HCT116 (cell line): ENCODE results near the gene PCYT1B.

Experiments
- CBX3 ChIP-seq: IDR thresholded peaks from 2 replicates; pipeline ENCODE4 v1.6.1; 2012; ENCODE audit warnings: low read depth
- CEBPB ChIP-seq: IDR thresholded peaks from 2 replicates; pipeline ENCODE4 v1.6.1; 2012; ENCODE audit warnings: low read depth
- FOSL1 ChIP-seq: IDR thresholded peaks from 2 replicates; pipeline ENCODE4 v1.6.1; 2012; ENCODE audit warnings: low read depth
- JUND ChIP-seq: IDR thresholded peaks from 2 replicates; pipeline ENCODE4 v1.6.1; 2012
- POLR2A ChIP-seq: IDR thresholded peaks from 2 replicates; pipeline ENCODE4 v1.7.0; 2011; ENCODE audit warnings: borderline replicate concordance; ENCODE audit not compliant: insufficient read depth, insufficient read length; ENCODE audit errors: extremely low read depth
- POLR2AphosphoS5 ChIP-seq: IDR thresholded peaks from 2 replicates; pipeline ENCODE4 v1.6.1; 2011; ENCODE audit warnings: mild to moderate bottlenecking, low read depth, low read length, moderate library complexity
- RAD21 ChIP-seq: IDR thresholded peaks from 2 replicates; pipeline ENCODE4 v1.6.1; 2012; ENCODE audit warnings: low read depth, mild to moderate bottlenecking
- SIN3A ChIP-seq: IDR thresholded peaks from 2 replicates; pipeline ENCODE4 v1.6.1; 2012; ENCODE audit warnings: low read depth
- SP1 ChIP-seq: IDR thresholded peaks from 2 replicates; pipeline ENCODE4 v1.6.1; 2012; ENCODE audit warnings: low read depth
- TCF7L2 ChIP-seq: IDR thresholded peaks from 2 replicates; pipeline ENCODE4 v1.7.0; 2011; ENCODE audit warnings: borderline replicate concordance, inconsistent platforms; ENCODE audit not compliant: insufficient read depth, insufficient read length; ENCODE audit errors: extremely low read depth
- YY1 ChIP-seq: IDR thresholded peaks from 2 replicates; pipeline ENCODE4 v1.6.1; 2011; ENCODE audit warnings: low read length, low read depth, moderate library complexity, mild to moderate bottlenecking; ENCODE audit not compliant: insufficient replicate concordance; ENCODE audit errors: extremely low read depth
- TF ChIP-seq, protein P1 (sequence below), 3 experiments: fragments of 200-600 bp in 1 of 3; sonication (generic) in 1 of 3; IDR thresholded peaks in 2 of 3; conservative IDR thresholded peaks in 1 of 3; 2 replicates each; pipeline ENCODE4 v1.5.1; 2012 to 2017; ENCODE audit warnings: low read depth in 2 of 3, low read length in 2 of 3, antibody characterized with exemption in 1 of 3, borderline replicate concordance in 1 of 3, control low read depth in 1 of 3, mild to moderate bottlenecking in 1 of 3, mixed read lengths in 1 of 3, mixed run types in 1 of 3, moderate library complexity in 1 of 3; ENCODE audit not compliant: insufficient read depth in 1 of 3
- TF ChIP-seq, protein P2 (sequence below): IDR thresholded peaks from 2 replicates; pipeline ENCODE4 v1.6.1; 2011; ENCODE audit warnings: mild to moderate bottlenecking, low read length, moderate library complexity; ENCODE audit not compliant: insufficient replicate concordance; ENCODE audit errors: extremely low read depth
- TF ChIP-seq, protein P3 (sequence below): IDR thresholded peaks from 2 replicates; pipeline ENCODE4 v1.6.1; 2012; ENCODE audit warnings: low read depth

DNA sequence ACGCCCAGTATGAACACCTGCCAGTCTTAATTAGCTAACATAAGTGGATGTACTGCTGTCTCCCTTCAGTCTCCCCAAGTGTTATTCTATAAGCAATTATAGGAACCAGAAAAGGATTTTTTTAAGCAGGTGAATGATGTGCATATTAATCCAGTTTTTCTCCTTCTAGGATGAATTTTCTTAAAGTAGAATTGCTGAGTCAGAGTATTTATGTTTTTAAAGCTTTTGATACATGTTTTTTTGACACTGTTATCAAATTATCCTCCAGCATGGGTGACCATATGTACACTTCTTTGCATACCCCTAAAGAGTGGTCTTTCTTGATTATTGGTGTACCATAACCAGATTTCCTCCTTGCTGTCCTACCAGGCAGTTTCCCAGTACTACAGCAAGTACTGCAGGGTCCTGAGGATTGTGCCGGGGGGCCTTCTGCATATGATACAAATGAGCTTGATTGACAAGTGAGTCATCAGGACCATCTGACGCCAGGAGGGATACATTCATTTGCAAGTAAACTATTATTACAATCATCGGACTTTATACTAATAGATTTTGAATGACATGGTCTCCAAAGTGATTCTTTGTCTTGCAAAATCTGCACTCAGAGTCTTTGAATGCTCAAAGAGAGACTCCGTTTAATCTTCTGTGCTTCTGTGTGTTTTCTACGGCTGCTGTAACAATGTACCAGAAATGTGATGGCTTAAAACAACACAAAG is 10.7 kb upstream of the PCYT1B start:
- TF ChIP-seq SIN3A = no peak
- TF ChIP-seq, protein P1, sequence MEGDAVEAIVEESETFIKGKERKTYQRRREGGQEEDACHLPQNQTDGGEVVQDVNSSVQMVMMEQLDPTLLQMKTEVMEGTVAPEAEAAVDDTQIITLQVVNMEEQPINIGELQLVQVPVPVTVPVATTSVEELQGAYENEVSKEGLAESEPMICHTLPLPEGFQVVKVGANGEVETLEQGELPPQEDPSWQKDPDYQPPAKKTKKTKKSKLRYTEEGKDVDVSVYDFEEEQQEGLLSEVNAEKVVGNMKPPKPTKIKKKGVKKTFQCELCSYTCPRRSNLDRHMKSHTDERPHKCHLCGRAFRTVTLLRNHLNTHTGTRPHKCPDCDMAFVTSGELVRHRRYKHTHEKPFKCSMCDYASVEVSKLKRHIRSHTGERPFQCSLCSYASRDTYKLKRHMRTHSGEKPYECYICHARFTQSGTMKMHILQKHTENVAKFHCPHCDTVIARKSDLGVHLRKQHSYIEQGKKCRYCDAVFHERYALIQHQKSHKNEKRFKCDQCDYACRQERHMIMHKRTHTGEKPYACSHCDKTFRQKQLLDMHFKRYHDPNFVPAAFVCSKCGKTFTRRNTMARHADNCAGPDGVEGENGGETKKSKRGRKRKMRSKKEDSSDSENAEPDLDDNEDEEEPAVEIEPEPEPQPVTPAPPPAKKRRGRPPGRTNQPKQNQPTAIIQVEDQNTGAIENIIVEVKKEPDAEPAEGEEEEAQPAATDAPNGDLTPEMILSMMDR (IDR thresholded peaks at IDR 0.05 in 2 of 3, conservative IDR thresholded peaks at IDR 0.05 in 1 of 3; ENCODE audit: borderline replicate concordance in 1 of 3, insufficient read depth in 1 of 3, low read depth in 2 of 3, low read length in 2 of 3) = no peak
- TF ChIP-seq POLR2A = no peak
- TF ChIP-seq CEBPB = no peak
- no peak for TF ChIP-seq POLR2AphosphoS5
- TF ChIP-seq JUND = no peak
- no peak for TF ChIP-seq SP1
- TF ChIP-seq, protein P2, sequence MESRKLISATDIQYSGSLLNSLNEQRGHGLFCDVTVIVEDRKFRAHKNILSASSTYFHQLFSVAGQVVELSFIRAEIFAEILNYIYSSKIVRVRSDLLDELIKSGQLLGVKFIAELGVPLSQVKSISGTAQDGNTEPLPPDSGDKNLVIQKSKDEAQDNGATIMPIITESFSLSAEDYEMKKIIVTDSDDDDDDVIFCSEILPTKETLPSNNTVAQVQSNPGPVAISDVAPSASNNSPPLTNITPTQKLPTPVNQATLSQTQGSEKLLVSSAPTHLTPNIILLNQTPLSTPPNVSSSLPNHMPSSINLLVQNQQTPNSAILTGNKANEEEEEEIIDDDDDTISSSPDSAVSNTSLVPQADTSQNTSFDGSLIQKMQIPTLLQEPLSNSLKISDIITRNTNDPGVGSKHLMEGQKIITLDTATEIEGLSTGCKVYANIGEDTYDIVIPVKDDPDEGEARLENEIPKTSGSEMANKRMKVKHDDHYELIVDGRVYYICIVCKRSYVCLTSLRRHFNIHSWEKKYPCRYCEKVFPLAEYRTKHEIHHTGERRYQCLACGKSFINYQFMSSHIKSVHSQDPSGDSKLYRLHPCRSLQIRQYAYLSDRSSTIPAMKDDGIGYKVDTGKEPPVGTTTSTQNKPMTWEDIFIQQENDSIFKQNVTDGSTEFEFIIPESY = no peak
- TF ChIP-seq, protein P3, sequence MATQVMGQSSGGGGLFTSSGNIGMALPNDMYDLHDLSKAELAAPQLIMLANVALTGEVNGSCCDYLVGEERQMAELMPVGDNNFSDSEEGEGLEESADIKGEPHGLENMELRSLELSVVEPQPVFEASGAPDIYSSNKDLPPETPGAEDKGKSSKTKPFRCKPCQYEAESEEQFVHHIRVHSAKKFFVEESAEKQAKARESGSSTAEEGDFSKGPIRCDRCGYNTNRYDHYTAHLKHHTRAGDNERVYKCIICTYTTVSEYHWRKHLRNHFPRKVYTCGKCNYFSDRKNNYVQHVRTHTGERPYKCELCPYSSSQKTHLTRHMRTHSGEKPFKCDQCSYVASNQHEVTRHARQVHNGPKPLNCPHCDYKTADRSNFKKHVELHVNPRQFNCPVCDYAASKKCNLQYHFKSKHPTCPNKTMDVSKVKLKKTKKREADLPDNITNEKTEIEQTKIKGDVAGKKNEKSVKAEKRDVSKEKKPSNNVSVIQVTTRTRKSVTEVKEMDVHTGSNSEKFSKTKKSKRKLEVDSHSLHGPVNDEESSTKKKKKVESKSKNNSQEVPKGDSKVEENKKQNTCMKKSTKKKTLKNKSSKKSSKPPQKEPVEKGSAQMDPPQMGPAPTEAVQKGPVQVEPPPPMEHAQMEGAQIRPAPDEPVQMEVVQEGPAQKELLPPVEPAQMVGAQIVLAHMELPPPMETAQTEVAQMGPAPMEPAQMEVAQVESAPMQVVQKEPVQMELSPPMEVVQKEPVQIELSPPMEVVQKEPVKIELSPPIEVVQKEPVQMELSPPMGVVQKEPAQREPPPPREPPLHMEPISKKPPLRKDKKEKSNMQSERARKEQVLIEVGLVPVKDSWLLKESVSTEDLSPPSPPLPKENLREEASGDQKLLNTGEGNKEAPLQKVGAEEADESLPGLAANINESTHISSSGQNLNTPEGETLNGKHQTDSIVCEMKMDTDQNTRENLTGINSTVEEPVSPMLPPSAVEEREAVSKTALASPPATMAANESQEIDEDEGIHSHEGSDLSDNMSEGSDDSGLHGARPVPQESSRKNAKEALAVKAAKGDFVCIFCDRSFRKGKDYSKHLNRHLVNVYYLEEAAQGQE = no peak
- no peak for TF ChIP-seq RAD21
- TF ChIP-seq YY1 = no peak
- no peak for TF ChIP-seq FOSL1
- no peak for TF ChIP-seq CBX3
- TF ChIP-seq TCF7L2 = no peak
